ENCODE data around the gene ANXA5. TPM values are rescaled to one million over a fixed set of nuclear protein-coding genes. Genes with fewer than 3 reads are reported as not detected.
A peak's percentile ranks its signal among the peaks of the same experiment; 100 is the strongest.

The ANXA5 gene
- total RNA-seq, 1 donor from 2014 or later: 193 TPM

DNA sequence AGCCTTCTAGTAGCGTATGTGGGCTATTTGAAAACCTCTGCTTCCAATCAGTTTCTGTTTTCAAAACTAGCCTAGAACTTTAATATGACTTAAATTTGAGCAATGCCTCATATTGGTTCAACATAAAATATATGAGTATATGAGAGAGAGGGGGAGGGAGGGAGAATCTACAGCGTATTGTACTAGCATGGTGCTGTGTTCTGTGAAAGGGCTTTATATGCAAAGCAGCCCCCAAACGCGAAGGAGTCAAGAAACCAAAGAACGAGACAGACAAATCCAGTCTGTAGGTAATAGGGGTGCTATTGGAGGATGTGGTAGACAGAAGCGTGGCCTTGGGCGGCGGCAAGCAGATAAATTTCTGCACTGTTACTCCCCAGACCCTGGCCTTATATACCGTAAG is 784 bp upstream of the ANXA5 start:
- Histone ChIP-seq H3K4me3 (ENCODE audit: low read length in 3 of 3) (peak overlapping the region; percentile 90 to 94 (median 91)), H3K9ac (ENCODE audit: low read depth in 1 of 3, low read length in 3 of 3) (peak overlapping the region; percentile 85 to 93 (median 92)), H3K4me1 (ENCODE audit: control insufficient read depth in 3 of 3, insufficient read depth in 3 of 3, low read length in 3 of 3) (peaks cover 7 to 23% (median 10%) of the 10 kb centered on the region in 3 donors), H3K9me3 (ENCODE audit: control insufficient read depth in 3 of 3, low read length in 3 of 3) (no peaks in the 10 kb centered on the region), H3K27me3 (ENCODE audit: control insufficient read depth in 3 of 3, insufficient read depth in 3 of 3, low read length in 3 of 3) (no peaks in the 10 kb centered on the region), H3K36me3 (ENCODE audit: control insufficient read depth in 3 of 3, insufficient read depth in 3 of 3, low read length in 3 of 3) (no peaks in the 10 kb centered on the region), H3K27ac (ENCODE audit: low read depth, low read length) (peak overlapping the region; percentile 96)

DNA sequence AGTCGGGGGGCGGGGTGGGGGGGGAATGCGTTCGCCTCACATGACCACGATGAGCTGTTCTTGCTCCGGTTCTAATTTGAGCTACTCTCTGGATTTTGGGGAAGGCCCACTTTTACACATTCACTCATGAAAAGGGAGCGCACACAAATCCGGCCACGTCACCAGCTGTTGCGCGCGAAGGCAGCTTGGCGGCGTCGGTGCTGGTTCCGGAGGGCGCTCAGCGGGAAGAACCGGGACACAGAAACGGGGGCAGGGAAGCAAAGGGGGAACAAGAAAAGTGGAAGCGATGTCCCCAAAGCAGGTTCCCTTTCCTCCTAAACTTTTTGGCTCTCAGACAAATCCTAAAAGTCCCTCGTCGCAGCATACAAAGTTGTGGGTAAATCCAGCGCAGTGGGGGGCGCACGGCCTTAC is 605 bp downstream of the ANXA5 start:
- no peaks in the 10 kb centered on the region for H3K27me3 ChIP-seq (ENCODE audit: control insufficient read depth in 3 of 3, insufficient read depth in 3 of 3, low read length in 3 of 3)
- H3K9me3 ChIP-seq (ENCODE audit: control insufficient read depth in 3 of 3, low read length in 3 of 3): no peaks in the 10 kb centered on the region
- H3K4me1 ChIP-seq (ENCODE audit: control insufficient read depth in 3 of 3, insufficient read depth in 3 of 3, low read length in 3 of 3): peaks cover 12 to 27% (median 16%) of the 10 kb centered on the region in 3 donors
- peak overlapping the region; percentile 96 for H3K27ac ChIP-seq (ENCODE audit: low read depth, low read length)
- H3K4me3 ChIP-seq (ENCODE audit: low read length in 3 of 3): peak overlapping the region; percentile 91 to 95 (median 94)
- peak overlapping the region; percentile 82 to 99 (median 91) for H3K9ac ChIP-seq (ENCODE audit: low read depth in 1 of 3, low read length in 3 of 3)
- no peaks in the 10 kb centered on the region for H3K36me3 ChIP-seq (ENCODE audit: control insufficient read depth in 3 of 3, insufficient read depth in 3 of 3, low read length in 3 of 3)

DNA sequence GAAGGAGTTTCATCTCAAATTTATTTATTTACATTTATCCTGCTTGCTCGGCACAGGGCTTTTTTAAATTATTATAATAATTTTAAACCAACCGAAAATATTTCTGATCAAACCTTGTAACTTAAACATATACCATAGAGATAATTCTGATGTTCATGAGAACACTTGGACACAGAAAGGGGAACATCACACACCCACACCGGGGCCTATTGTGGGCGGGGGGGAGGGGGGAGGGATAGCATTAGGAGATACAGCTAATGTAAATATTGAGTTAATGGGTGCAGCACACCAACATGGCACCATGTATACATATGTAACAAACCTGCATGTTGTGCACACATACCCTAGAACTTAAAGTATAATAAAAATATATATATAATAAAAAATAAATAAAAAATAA is 2.9 kb downstream of the ANXA5 start:
- H3K9me3 ChIP-seq (ENCODE audit: control insufficient read depth in 3 of 3, low read length in 3 of 3): no peaks in the 10 kb centered on the region
- no peaks in the 10 kb centered on the region for H3K36me3 ChIP-seq (ENCODE audit: control insufficient read depth in 3 of 3, insufficient read depth in 3 of 3, low read length in 3 of 3)
- H3K27ac ChIP-seq (ENCODE audit: low read depth, low read length): no peak overlapping the region
- H3K27me3 ChIP-seq (ENCODE audit: control insufficient read depth in 3 of 3, insufficient read depth in 3 of 3, low read length in 3 of 3): no peaks in the 10 kb centered on the region
- no peak overlapping the region for H3K9ac ChIP-seq (ENCODE audit: low read depth in 1 of 3, low read length in 3 of 3)
- H3K4me3 ChIP-seq (ENCODE audit: low read length in 3 of 3): no peak overlapping the region
- H3K4me1 ChIP-seq (ENCODE audit: control insufficient read depth in 3 of 3, insufficient read depth in 3 of 3, low read length in 3 of 3): peaks cover 27 to 43% (median 31%) of the 10 kb centered on the region in 3 donors

DNA sequence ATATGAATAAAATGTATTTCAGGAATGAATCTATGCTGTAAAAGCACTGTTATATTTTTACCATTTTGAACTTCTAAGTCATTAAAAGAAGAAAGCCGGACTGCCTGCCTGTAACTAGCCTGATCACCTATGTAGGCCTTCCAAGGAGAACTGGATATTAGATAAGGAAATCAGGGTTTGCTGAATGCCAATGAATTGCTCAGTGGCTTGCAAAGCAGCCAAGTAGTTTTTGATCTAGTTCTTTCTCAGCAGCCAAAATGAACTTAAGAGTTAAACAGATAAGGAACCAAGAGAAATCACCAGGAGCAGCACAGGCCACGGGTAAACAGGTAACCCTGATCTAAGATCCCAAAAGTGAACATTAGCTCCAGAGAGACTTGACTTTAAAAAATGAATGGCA is 3.3 kb downstream of the ANXA5 start:
- Histone ChIP-seq H3K36me3 (ENCODE audit: control insufficient read depth in 3 of 3, insufficient read depth in 3 of 3, low read length in 3 of 3) (no peaks in the 10 kb centered on the region), H3K9me3 (ENCODE audit: control insufficient read depth in 3 of 3, low read length in 3 of 3) (no peaks in the 10 kb centered on the region), H3K27me3 (ENCODE audit: control insufficient read depth in 3 of 3, insufficient read depth in 3 of 3, low read length in 3 of 3) (no peaks in the 10 kb centered on the region), H3K4me1 (ENCODE audit: control insufficient read depth in 3 of 3, insufficient read depth in 3 of 3, low read length in 3 of 3) (peaks cover 27 to 43% (median 31%) of the 10 kb centered on the region in 3 donors), H3K4me3 (ENCODE audit: low read length in 3 of 3) (no peak overlapping the region), H3K27ac (ENCODE audit: low read depth, low read length) (no peak overlapping the region), H3K9ac (ENCODE audit: low read depth in 1 of 3, low read length in 3 of 3) (no peak overlapping the region)

DNA sequence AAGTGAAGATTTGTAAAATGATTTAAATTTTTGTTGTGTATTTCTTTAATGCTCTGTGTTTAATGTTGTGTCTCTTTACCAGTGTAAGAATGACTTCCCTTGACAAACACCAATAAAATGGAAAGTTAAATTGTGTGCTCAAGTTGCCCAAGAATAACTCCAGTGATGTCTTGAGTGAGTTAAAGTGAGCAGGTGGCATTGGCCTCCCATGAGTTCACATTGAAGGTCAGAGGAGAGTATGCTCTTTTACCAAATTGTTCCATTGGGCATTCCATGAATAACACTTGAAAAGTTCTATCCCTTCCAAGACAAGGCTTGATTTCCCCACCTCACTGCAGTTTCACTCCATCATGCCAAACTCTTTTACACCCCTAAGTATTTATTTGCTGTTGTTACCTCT is 4.5 kb downstream of the ANXA5 start:
- Histone ChIP-seq H3K36me3 (ENCODE audit: control insufficient read depth in 3 of 3, insufficient read depth in 3 of 3, low read length in 3 of 3) (no peaks in the 10 kb centered on the region), H3K9ac (ENCODE audit: low read depth in 1 of 3, low read length in 3 of 3) (no peak overlapping the region), H3K27me3 (ENCODE audit: control insufficient read depth in 3 of 3, insufficient read depth in 3 of 3, low read length in 3 of 3) (no peaks in the 10 kb centered on the region), H3K4me3 (ENCODE audit: low read length in 3 of 3) (no peak overlapping the region), H3K9me3 (ENCODE audit: control insufficient read depth in 3 of 3, low read length in 3 of 3) (no peaks in the 10 kb centered on the region), H3K4me1 (ENCODE audit: control insufficient read depth in 3 of 3, insufficient read depth in 3 of 3, low read length in 3 of 3) (peaks cover 23 to 32% (median 25%) of the 10 kb centered on the region in 3 donors), H3K27ac (ENCODE audit: low read depth, low read length) (no peak overlapping the region)

DNA sequence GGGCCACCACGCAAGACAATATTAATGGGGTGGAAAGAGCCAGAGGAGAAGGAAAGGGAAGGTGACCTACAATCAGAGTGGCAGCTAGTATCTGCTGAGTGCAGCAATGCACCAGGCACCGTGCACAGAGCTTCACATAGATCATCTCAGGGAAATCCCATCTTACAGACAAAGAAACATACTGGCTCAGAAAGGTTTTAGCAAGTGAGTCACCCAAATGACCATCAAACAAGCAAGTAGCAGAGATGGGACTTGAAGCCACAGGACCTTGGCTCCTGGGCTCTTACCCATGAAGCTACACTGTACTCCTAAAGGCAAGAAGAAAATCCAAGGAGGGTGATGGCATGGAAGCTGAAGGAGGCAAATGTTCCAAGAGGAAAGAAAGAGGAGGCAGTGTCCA is 6.8 kb downstream of the ANXA5 start:
- H3K27me3 ChIP-seq (ENCODE audit: control insufficient read depth in 3 of 3, insufficient read depth in 3 of 3, low read length in 3 of 3): no peaks in the 10 kb centered on the region
- no peaks in the 10 kb centered on the region for H3K9me3 ChIP-seq (ENCODE audit: control insufficient read depth in 3 of 3, low read length in 3 of 3)
- peaks cover 23 to 26% (median 25%) of the 10 kb centered on the region in 3 donors for H3K4me1 ChIP-seq (ENCODE audit: control insufficient read depth in 3 of 3, insufficient read depth in 3 of 3, low read length in 3 of 3)
- peak overlapping the region; percentile 51 for H3K27ac ChIP-seq (ENCODE audit: low read depth, low read length)
- H3K9ac ChIP-seq (ENCODE audit: low read depth in 1 of 3, low read length in 3 of 3): peak overlapping the region in 1 of 3 donors; percentile 13
- peaks cover 7 to 10% (median 7%) of the 10 kb centered on the region in 3 donors for H3K36me3 ChIP-seq (ENCODE audit: control insufficient read depth in 3 of 3, insufficient read depth in 3 of 3, low read length in 3 of 3)
- H3K4me3 ChIP-seq (ENCODE audit: low read length in 3 of 3): no peak overlapping the region

DNA sequence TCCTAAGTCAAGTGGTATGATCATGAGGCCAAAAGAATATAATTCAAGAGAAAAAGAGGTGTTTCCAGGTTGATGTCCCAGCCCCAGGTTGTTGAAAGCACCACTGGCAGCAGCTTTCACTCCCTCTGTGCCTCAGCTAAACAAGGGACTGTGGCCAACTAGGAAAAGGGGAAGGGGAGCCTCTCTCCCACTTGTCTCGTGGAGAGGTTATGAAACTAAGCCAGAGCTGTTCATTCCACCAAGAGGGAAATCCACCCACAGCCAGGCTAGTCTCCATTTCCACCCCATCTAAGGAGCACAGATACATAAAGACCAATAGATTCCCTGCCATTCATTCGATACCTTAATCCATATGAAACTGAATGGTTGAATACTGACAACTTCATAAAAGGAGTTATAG is 8.1 kb downstream of the ANXA5 start:
- H3K4me1 ChIP-seq (ENCODE audit: control insufficient read depth in 3 of 3, insufficient read depth in 3 of 3, low read length in 3 of 3): peaks cover 22 to 25% (median 23%) of the 10 kb centered on the region in 3 donors
- no peaks in the 10 kb centered on the region for H3K9me3 ChIP-seq (ENCODE audit: control insufficient read depth in 3 of 3, low read length in 3 of 3)
- H3K27me3 ChIP-seq (ENCODE audit: control insufficient read depth in 3 of 3, insufficient read depth in 3 of 3, low read length in 3 of 3): no peaks in the 10 kb centered on the region
- peaks cover 7 to 16% (median 12%) of the 10 kb centered on the region in 3 donors for H3K36me3 ChIP-seq (ENCODE audit: control insufficient read depth in 3 of 3, insufficient read depth in 3 of 3, low read length in 3 of 3)
- no peak overlapping the region for H3K4me3 ChIP-seq (ENCODE audit: low read length in 3 of 3)
- no peak overlapping the region for H3K27ac ChIP-seq (ENCODE audit: low read depth, low read length)
- H3K9ac ChIP-seq (ENCODE audit: low read depth in 1 of 3, low read length in 3 of 3): no peak overlapping the region

DNA sequence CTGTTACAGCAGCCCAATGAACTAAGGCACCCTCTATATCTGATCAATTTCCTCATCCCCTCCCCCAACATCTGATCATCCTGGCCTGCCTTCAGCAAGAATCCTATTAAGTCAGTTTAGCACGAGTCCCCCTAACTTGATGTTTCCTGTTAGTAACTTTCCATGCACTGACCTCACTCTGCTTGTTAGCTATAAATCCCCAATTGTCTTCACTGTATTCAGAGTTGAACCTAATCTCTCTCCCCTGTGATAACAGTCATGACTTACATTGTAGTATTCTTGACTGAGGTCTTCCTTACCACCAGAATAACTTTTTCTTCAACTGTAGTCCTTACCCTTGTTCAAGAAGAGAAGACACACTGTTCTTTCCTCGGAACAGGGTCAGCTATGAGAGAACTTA is 8.5 kb downstream of the ANXA5 start:
- H3K9ac ChIP-seq (ENCODE audit: low read depth in 1 of 3, low read length in 3 of 3): no peak overlapping the region
- H3K36me3 ChIP-seq (ENCODE audit: control insufficient read depth in 3 of 3, insufficient read depth in 3 of 3, low read length in 3 of 3): peaks cover 7 to 16% (median 12%) of the 10 kb centered on the region in 3 donors
- H3K27me3 ChIP-seq (ENCODE audit: control insufficient read depth in 3 of 3, insufficient read depth in 3 of 3, low read length in 3 of 3): no peaks in the 10 kb centered on the region
- peaks cover 19 to 23% (median 21%) of the 10 kb centered on the region in 3 donors for H3K4me1 ChIP-seq (ENCODE audit: control insufficient read depth in 3 of 3, insufficient read depth in 3 of 3, low read length in 3 of 3)
- H3K4me3 ChIP-seq (ENCODE audit: low read length in 3 of 3): no peak overlapping the region
- no peak overlapping the region for H3K27ac ChIP-seq (ENCODE audit: low read depth, low read length)
- H3K9me3 ChIP-seq (ENCODE audit: control insufficient read depth in 3 of 3, low read length in 3 of 3): no peaks in the 10 kb centered on the region

DNA sequence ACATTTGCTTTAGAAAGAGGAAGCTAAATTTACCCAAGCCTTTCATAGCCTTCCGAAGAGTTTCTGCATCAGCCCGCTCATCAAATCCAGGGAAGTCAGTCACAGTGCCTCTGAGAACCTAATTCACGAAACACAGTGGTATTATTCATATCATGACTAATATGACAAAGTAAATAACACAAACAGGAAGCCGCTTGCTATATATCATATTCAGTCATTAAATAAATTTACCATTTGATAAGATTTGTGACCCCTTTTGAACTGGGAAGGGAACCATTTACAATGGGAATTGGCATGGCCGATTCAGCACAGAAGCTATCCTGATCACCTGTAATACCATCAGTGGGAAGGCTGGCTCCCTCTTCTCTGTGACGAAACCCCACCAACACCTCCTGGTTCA is 10.5 kb downstream of the ANXA5 start:
- Histone ChIP-seq H3K4me3 (ENCODE audit: low read length in 3 of 3) (no peak overlapping the region), H3K9ac (ENCODE audit: low read depth in 1 of 3, low read length in 3 of 3) (no peak overlapping the region), H3K4me1 (ENCODE audit: control insufficient read depth in 3 of 3, insufficient read depth in 3 of 3, low read length in 3 of 3) (peaks cover 15 to 16% (median 15%) of the 10 kb centered on the region in 3 donors), H3K9me3 (ENCODE audit: control insufficient read depth in 3 of 3, low read length in 3 of 3) (no peaks in the 10 kb centered on the region), H3K36me3 (ENCODE audit: control insufficient read depth in 3 of 3, insufficient read depth in 3 of 3, low read length in 3 of 3) (peaks cover 9 to 22% (median 16%) of the 10 kb centered on the region in 3 donors), H3K27ac (ENCODE audit: low read depth, low read length) (no peak overlapping the region), H3K27me3 (ENCODE audit: control insufficient read depth in 3 of 3, insufficient read depth in 3 of 3, low read length in 3 of 3) (no peaks in the 10 kb centered on the region)

DNA sequence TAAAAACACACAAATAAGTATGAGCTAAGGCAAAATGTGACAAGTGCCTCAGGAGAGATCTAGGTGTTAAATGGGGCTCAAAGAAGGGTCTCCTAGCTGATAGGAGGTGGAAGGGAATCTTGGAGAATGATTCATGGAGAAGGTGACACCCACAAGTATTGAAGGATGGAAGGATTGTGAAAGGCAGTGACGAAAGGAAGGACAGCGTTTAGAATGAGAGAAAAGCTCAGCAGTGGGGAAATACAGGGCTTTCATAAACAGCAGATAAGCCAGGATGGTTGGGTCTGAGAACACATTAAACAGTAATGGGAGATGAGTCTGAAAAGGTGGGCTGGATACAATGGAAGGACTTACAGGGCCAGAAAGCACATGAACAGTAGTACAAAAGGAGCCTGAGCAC is 11.5 kb downstream of the ANXA5 start:
- H3K4me3 ChIP-seq (ENCODE audit: low read length in 3 of 3): no peak overlapping the region
- no peaks in the 10 kb centered on the region for H3K27me3 ChIP-seq (ENCODE audit: control insufficient read depth in 3 of 3, insufficient read depth in 3 of 3, low read length in 3 of 3)
- H3K27ac ChIP-seq (ENCODE audit: low read depth, low read length): no peak overlapping the region
- no peak overlapping the region for H3K9ac ChIP-seq (ENCODE audit: low read depth in 1 of 3, low read length in 3 of 3)
- H3K36me3 ChIP-seq (ENCODE audit: control insufficient read depth in 3 of 3, insufficient read depth in 3 of 3, low read length in 3 of 3): peaks cover 18 to 32% (median 24%) of the 10 kb centered on the region in 3 donors
- H3K4me1 ChIP-seq (ENCODE audit: control insufficient read depth in 3 of 3, insufficient read depth in 3 of 3, low read length in 3 of 3): peaks cover 7 to 9% (median 8%) of the 10 kb centered on the region in 3 donors
- H3K9me3 ChIP-seq (ENCODE audit: control insufficient read depth in 3 of 3, low read length in 3 of 3): no peaks in the 10 kb centered on the region
